Activated CD8-positive, alpha-beta memory T cell treated with anti-CD3 and anti-CD28 coated beads, Interleukin-2, amount 50 U/mL, for 1 hour (primary cell): ENCODE results near the gene CTRL.

Source experiments
- DNase-seq: peaks from one replicate; pipeline ENCODE4 v3.0.0-alpha.2; 2020; ENCODE audit errors: extremely low read depth

CTRL gene

GRCh38 chr16:67963292-67963661, 31.6 kb upstream of the CTRL start:
- no peak for DNase-seq

GRCh38 chr16:67962135-67962534, 30.5 kb upstream of the CTRL start:
- DNase-seq = no peak

GRCh38 chr16:67961551-67961957, 29.9 kb upstream of the CTRL start:
- DNase-seq = no peak

DNA sequence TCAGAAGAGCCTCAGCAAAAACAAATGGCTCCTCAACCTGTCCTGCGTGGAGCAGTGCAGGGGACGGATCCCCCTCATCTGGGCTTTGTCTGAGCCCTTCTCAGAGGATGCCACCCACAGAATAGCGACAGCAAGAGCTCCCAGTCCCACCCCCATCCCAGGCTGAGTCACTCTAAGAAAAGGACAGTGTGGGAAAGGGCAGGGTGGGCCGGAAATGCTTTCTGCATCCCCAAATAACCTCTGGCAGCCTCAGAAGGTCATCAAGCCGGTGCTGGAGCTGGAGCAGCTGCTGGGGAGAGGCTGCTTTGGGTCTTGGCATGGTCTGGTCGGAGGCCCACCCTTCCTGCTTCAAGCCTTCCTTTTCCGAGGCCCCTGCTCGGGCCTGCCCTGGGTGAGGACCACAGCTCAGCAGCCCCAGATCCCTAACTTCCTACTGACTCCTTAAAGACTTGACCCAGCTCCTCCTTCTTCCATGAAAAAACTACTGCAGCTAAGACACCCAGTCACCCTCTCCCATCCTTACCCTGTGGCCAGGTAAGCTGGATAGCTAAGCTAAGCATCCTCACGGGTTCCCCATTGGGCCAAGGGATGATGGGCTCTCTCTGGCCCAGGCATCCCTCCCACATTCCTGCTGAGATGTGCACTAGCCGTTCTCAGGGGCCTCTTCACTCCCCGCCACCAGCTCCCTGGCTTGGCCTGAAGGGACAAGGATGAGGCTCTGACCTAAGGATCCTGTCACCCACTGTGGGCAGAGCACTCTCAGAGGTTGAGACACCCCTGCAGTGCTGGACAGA, 28.1 kb upstream of the CTRL start:
- no peak for DNase-seq

GRCh38 chr16:67957622-67958021, 26.0 kb upstream of the CTRL start:
- no peak for DNase-seq

GRCh38 chr16:67954421-67955196, 22.9 kb upstream of the CTRL start:
- DNase-seq = no peak

GRCh38 chr16:67953641-67954375, 22.1 kb upstream of the CTRL start:
- no peak for DNase-seq

- no peak for DNase-seq
These were observed 19.8 kb upstream of the CTRL start for GRCh38 chr16:67951485-67951884.

DNA sequence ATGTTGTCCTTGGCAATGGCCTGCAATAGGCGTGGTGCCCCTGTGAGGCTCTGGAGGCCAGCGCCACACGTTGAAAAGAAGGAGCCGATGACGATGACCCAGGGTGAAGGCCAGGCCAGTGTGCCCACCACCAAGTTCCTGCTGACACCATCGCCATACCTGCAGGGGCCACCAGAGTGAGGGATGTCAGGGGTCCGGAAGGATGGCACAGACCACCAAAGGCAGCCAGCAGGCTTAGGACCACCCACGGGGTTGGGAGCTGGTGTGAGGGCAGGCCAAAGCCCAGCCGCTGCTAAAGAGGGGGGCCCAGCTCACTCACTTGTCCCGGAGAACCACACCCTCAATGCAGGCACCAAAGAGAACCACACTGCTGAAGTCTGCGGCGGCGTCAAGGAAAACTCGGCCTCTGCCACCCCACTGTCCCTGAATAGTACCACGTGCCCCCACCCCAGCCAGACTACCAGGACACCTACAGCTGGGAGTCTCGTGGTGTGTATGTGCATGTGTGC, 18.7 kb upstream of the CTRL start:
- no peak for DNase-seq

- no peak for DNase-seq
These were observed 18.0 kb upstream of the CTRL start for GRCh38 chr16:67949645-67950044.

- no peak for DNase-seq
These were observed 16.4 kb upstream of the CTRL start for GRCh38 chr16:67948015-67948414.

GRCh38 chr16:67946966-67947558, 15.4 kb upstream of the CTRL start:
- no peak for DNase-seq

GRCh38 chr16:67946128-67946569, 14.5 kb upstream of the CTRL start:
- no peak for DNase-seq

- DNase-seq = no peak
These were observed 13.8 kb upstream of the CTRL start for GRCh38 chr16:67945392-67945933.

DNA sequence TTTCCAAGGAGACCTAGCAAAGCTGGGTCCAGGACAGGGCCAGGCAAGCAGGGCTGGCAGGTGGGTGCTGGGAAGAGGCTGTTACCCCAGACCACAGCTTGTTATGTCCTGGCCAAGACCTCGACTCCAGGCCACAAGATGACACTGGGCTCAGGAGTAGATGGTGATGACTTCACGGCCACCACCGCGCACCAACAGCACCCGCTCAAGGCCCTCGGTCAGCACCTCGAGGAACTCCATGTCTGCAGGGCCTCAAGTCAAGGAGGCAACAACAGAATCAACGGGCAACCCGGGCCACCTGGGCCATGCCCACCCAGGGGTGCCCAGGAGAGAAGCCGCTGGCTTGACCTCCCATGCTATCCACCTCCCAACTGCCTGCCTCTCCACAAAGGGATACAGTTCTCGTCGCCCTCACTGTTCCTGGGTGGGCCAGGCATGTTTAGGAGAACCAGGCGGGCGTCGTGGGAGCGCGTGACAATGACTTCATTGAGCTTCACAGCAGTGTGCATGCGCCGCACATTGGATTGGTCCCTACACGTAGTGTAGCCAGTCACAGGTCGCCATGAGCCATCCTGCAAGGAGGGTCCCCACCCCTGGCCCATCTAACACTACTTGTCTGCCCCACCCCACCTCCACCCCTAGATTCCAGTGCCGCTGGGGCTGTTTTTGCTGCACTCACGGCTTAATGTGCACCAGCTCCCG, 13.2 kb upstream of the CTRL start:
- no peak for DNase-seq

DNA sequence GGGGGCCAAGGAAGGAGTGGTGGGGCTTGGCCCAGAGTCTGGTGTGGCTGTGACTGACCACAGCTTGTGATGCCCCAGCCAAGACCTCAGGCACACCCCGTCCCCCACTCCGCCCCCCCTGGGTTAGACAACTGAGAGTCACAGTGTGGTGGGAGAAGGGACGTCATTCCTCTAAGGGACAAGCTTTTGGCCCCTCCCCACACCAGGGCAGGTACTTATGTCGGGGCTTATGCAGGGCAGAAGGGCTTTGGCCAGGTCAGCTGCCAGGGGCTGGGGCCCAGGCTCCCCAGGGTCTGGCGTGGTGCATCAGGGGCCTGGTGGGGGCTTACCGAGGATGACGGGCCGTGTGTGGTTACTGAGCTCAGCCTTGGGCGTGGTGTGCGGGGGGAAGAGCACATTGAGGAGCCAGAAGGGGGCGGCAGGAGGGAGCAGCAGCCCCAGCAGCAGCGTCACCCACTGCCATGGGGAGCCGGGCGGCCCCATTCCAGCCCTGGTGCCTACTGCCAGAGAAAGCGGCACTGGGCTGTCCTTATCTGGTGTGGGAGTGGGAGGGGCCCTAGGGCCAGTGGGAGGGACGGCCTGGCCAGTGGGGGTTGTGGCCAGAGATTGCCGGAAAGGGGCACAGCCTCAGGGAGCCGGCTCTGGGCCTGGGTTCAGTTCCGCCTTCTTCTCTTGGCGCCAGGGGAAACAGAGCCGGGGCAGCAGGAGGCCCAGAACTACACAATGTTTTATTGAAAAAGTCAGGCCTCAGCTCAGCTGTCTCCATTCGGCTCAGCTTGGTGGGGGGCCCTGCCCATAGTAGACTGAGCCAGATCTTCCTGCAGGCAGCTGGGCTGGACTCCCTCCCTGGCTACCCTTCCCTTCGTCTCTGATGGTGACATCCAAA, 12.2 kb upstream of the CTRL start, which contains the start of gene LCAT:
Gene LCAT, minus strand, starts transcription at position 502 of the 886 bp plus-strand sequence. Its CDS starts 19 bp downstream, at position 483.
- DNase-seq = no peak

- DNase-seq = no peak
These were observed 11.6 kb upstream of the CTRL start for GRCh38 chr16:67943256-67943618.

DNA sequence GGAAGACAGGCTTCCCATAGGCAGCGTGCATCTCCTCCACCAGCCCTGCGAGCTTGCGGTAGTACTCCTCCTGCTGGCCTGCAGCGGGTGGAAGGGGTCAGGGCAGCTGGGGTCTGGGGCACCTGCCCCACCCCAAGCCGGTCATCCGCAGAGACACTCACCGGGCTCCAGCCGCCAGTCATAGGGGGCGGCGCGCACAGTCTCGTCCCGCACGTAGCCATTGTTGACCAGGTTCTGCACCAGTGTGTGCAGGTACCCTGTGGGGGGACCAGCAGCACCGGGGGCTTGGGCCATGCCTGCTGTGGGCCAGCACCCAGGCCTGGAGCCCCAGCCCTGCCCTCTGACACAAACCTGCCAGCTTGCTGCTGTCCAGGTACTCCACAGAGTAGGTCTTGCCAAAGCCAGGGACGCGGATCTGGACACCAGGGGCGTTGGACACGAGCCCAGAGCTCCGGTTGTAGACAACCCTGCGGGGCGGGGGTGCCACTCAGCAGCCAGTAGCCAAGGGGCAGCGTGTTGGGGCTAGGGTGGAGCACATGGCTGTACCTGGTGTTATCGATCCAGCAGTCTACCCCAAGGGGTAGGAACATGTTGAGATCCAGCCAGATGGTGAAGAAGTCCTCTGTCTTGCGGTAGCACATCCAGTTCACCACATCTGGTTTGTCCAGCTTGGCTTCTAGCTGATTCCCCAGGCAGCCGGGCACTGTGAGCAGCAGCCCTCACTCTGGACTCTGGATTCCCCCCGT, 11.0 kb upstream of the CTRL start:
- DNase-seq = no peak

- no peak for DNase-seq
These were observed 10.5 kb upstream of the CTRL start for GRCh38 chr16:67942200-67942509.
